Spleen (tissue), 7 donors: Measurements from ENCODE around the gene SIPA1.

Experiments used
- CTCF ChIP-seq, 11 experiments: fragments of 200-600 bp in 7 of 11; fragments of 450-650 bp in 4 of 11; sonication (generic) in 4 of 11; IDR thresholded peaks in 8 of 11; conservative IDR thresholded peaks in 3 of 11; 1 replicate in 7 of 11; 2 replicates in 4 of 11; pipeline versions ENCODE4 v1.4.0 to v1.8.0; 2016 to 2021; ENCODE audit warnings: antibody characterized with exemption in 11 of 11, inconsistent platforms in 4 of 11, mild to moderate bottlenecking in 1 of 11
- POLR2A ChIP-seq, 3 donors: fragments of 450-650 bp; IDR thresholded peaks; one replicate each; pipeline ENCODE4 v1.5.1; 2017; ENCODE audit warnings: antibody characterized with exemption in 3 of 3, mild to moderate bottlenecking in 1 of 3
- POLR2AphosphoS5 ChIP-seq, 3 donors: sonication (generic); formaldehyde crosslinking; IDR thresholded peaks; one replicate each; pipeline ENCODE4 v1.5.1; 2017; ENCODE audit warnings: antibody characterized with exemption in 3 of 3
- donor health status: DM: no; HTN: no; CAD: no; lungs with moderate emphysema.
- donor health status: DM: no; HTN: no; CAD: no.
- donor health status: DM: no; HTN: no; CAD: no.

DNA sequence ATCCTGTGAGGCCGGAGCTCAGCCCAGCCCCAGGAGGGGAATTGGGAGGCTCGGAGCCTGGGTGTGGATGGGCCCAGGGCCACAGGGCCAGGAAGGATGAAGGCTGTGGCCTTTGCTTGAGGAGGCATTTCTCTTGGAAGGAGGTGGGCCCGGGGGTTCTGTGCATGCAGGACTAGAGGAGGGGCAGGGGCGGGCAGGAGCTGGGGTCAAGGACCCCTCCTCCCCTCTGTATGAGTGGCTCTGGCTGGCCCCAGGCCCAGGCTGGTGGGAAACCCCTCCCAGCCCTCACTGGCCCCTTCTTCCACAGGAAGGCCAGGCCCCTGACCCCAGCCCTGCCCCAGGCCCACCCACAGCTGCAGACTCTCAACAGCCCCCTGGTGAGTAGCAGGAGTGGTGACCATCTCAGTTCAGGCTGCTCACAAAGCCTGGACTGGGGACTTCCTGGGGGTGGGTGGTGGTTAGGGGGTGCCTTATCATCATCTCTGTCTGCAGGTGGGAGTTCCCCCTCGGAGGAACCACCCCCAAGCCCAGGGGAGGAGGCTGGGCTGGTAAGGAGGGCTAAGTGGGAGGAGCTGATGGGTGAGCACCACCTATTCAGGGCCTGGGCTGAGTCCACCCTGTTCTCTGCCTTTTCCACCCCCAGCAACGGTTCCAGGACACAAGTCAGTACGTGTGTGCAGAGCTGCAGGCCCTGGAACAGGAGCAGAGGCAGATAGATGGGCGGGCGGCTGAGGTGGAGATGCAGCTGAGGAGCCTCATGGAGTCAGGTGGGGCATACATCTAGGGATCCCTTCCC is 48.3 kb upstream of the SIPA1 start:
- TF ChIP-seq POLR2A (IDR thresholded peaks at IDR 0.05) (no peak), POLR2AphosphoS5 (IDR thresholded peaks at IDR 0.05) (peak; percentile 2 to 75 (median 47)), CTCF (IDR thresholded peaks at IDR 0.05 in 8 of 11, conservative IDR thresholded peaks at IDR 0.05 in 3 of 11) (no peak)
